Liver (tissue), 3 donors: ENCODE measurements around the gene HAO2.

Experiments
- TF ChIP-seq, protein P1 (sequence below): IDR thresholded peaks from 2 replicates; pipeline ENCODE4 v1.6.1; 2016; ENCODE audit warnings: antibody characterized with exemption
- TF ChIP-seq, protein P2 (sequence below): fragments of 150-350 bp; IDR thresholded peaks from 2 replicates; pipeline ENCODE4 v1.5.1; 2017; ENCODE audit warnings: improper control_type of control experiment, low read depth, low read length; ENCODE audit not compliant: missing input control
- donor health status: healthy.
- donor health status: healthy.

- TF ChIP-seq, protein P1, sequence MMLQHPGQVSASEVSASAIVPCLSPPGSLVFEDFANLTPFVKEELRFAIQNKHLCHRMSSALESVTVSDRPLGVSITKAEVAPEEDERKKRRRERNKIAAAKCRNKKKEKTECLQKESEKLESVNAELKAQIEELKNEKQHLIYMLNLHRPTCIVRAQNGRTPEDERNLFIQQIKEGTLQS, result no peak
- TF ChIP-seq, protein P2, sequence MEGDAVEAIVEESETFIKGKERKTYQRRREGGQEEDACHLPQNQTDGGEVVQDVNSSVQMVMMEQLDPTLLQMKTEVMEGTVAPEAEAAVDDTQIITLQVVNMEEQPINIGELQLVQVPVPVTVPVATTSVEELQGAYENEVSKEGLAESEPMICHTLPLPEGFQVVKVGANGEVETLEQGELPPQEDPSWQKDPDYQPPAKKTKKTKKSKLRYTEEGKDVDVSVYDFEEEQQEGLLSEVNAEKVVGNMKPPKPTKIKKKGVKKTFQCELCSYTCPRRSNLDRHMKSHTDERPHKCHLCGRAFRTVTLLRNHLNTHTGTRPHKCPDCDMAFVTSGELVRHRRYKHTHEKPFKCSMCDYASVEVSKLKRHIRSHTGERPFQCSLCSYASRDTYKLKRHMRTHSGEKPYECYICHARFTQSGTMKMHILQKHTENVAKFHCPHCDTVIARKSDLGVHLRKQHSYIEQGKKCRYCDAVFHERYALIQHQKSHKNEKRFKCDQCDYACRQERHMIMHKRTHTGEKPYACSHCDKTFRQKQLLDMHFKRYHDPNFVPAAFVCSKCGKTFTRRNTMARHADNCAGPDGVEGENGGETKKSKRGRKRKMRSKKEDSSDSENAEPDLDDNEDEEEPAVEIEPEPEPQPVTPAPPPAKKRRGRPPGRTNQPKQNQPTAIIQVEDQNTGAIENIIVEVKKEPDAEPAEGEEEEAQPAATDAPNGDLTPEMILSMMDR, result no peak
Observed at GRCh38 chr1:119345398-119345797, 23.2 kb upstream of the HAO2 start.
